IMR-90 (cell line): Measurements from ENCODE around the gene ASPHD2.

ENCODE experiments used
- CHD1 ChIP-seq: IDR thresholded peaks from 2 replicates; pipeline ENCODE4 v1.6.1; 2012; ENCODE audit warnings: low read depth, low read length, improper control_type of control experiment
- MXI1 ChIP-seq: IDR thresholded peaks from 2 replicates; pipeline ENCODE4 v1.6.1; 2012; ENCODE audit warnings: low read depth, mild to moderate bottlenecking, low read length, moderate library complexity, borderline replicate concordance
- POLR2A ChIP-seq: IDR thresholded peaks from 2 replicates; pipeline ENCODE4 v1.6.1; 2012; ENCODE audit warnings: mild to moderate bottlenecking, low read depth, low read length
- RCOR1 ChIP-seq: IDR thresholded peaks from 2 replicates; pipeline ENCODE4 v1.6.1; 2012; ENCODE audit warnings: mild to moderate bottlenecking, low read length, improper control_type of control experiment; ENCODE audit not compliant: insufficient replicate concordance
- TF ChIP-seq, protein P1 (sequence below): conservative IDR thresholded peaks from 2 replicates; pipeline ENCODE4 v1.5.1; 2012; ENCODE audit warnings: mild to moderate bottlenecking, low read depth, low read length, improper control_type of control experiment

DNA sequence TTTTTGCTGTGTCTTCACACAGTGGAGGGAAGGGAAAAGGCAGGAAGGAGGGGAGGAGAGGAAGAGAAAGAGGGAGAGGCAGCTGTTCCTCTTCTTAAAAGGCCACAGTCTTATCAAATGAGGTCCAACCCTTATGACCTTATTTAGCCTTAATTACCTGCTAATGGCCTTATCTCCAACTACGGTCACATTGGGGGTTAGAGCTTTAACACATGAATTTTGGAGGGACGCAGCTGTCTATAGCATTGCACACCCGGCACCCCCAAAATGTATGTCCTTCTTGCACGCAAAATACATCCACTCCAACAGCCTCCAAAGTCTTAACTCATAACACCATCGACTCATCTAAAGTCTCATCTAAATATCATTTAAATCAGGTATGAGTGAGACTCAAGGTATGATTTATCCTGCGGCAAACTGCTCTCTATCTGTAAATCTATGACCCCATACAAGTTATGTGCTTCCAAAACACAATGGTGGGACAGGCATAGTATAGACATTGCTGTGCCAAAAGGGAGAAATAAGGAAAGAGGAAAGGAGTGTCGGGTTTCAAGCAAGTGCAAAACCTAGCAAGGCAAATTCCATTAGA lies 45.0 kb upstream of the ASPHD2 start:
- TF ChIP-seq POLR2A = no peak
- TF ChIP-seq, protein P1, sequence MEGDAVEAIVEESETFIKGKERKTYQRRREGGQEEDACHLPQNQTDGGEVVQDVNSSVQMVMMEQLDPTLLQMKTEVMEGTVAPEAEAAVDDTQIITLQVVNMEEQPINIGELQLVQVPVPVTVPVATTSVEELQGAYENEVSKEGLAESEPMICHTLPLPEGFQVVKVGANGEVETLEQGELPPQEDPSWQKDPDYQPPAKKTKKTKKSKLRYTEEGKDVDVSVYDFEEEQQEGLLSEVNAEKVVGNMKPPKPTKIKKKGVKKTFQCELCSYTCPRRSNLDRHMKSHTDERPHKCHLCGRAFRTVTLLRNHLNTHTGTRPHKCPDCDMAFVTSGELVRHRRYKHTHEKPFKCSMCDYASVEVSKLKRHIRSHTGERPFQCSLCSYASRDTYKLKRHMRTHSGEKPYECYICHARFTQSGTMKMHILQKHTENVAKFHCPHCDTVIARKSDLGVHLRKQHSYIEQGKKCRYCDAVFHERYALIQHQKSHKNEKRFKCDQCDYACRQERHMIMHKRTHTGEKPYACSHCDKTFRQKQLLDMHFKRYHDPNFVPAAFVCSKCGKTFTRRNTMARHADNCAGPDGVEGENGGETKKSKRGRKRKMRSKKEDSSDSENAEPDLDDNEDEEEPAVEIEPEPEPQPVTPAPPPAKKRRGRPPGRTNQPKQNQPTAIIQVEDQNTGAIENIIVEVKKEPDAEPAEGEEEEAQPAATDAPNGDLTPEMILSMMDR = no peak
- no peak for TF ChIP-seq RCOR1
- no peak for TF ChIP-seq CHD1
- no peak for TF ChIP-seq MXI1
